ENCODE results near the gene MST1R.
A peak's percentile ranks its signal among the peaks of the same experiment; 100 is the strongest.

Gene MST1R

DNA sequence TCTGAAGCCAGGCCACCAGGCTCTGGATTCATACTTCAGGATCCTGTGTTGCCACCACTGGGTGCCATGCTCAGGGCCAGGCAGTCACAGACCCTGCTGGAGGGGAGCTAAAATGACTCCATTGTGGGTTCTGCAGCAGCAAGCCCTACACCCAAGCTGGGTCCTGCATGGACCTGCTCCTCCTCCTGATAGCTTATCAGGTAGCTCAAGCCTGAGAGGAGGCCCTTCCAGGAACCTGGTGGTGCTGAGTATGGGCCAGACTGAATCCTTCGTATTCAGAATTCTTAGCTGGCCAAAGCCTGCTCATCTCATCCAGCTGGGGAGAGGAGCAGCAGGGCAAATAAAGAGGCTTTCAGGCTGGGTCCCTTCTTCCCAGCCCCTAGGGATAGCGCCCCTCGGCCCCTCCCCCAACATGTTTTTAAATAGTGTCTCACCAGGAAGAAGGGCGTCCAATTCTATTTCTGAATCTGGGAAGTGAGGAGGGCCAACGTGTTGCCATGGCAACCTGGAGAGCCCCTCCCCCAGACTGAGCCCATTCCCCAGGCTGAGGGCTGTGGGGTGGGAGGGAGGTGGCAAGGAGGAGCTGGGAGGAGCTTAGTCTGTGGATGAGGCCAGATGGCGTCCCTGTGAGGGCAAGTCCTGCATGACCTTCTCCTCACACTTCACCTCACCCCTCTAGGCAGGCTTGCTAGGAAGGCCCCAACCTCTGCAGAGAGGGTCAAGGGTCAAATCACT is 22.9 kb downstream of the MST1R start:
- Histone ChIP-seq H3K9ac (peak overlapping the region; percentile 16; the same call in 1 of the 2 replicates), H3K4me1 (peaks cover 64% of the 10 kb centered on the region), H3K36me3 (no peaks in the 10 kb centered on the region), H3K4me2 (peak overlapping the region; percentile 87), H4K20me1 (no peaks in the 10 kb centered on the region), H3K27me3 (no peaks in the 10 kb centered on the region), H3K27ac (peak overlapping the region; percentile 48), H3K9me3 (no peaks in the 10 kb centered on the region), H3K4me3 (peak overlapping the region; percentile 32; the same call in 1 of the 2 replicates)
- no peak for TF ChIP-seq Cebpa-rat (IDR thresholded peaks at IDR 0.05)

DNA sequence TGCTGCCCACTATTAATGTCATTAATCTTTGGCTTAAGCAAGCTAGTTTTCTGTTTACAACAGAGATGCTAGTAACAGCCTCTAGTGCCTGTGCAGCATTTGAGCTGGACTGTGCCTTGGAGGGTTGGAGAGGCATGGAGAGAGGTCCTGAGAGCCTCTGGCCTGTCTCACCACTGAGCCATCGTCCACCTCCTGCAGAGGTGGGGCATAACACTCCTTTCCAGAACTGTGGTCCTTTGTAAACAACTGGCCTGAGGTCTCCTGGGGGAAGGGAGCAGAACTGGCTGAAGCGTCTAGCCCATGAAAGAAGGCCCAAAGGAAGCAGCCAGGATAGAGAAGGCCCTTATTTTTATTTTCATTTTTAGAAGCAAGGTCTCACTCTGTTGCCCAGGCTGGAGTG is 24.0 kb downstream of the MST1R start:
- H3K4me3 ChIP-seq: no peak overlapping the region
- no peak for TF ChIP-seq Cebpa-rat (IDR thresholded peaks at IDR 0.05)
- H3K27me3 ChIP-seq: no peaks in the 10 kb centered on the region
- H4K20me1 ChIP-seq: no peaks in the 10 kb centered on the region
- peak overlapping the region; percentile 13 for H3K27ac ChIP-seq
- peaks cover 56% of the 10 kb centered on the region for H3K4me1 ChIP-seq
- H3K4me2 ChIP-seq: peak overlapping the region; percentile 87
- H3K36me3 ChIP-seq: no peaks in the 10 kb centered on the region
- H3K9ac ChIP-seq: no peak overlapping the region
- H3K9me3 ChIP-seq: no peaks in the 10 kb centered on the region

- Histone ChIP-seq H4K20me1 (no peaks in the 10 kb centered on the region), H3K4me2 (peak overlapping the region; percentile 87), H3K27me3 (no peaks in the 10 kb centered on the region), H3K4me1 (peaks cover 56% of the 10 kb centered on the region), H3K36me3 (no peaks in the 10 kb centered on the region), H3K9me3 (no peaks in the 10 kb centered on the region), H3K27ac (peak overlapping the region; percentile 58), H3K4me3 (no peak overlapping the region), H3K9ac (no peak overlapping the region)
- no peak for TF ChIP-seq Cebpa-rat (IDR thresholded peaks at IDR 0.05)
Measured at GRCh38 chr3:49878686-49879085, 25.0 kb downstream of the MST1R start.

DNA sequence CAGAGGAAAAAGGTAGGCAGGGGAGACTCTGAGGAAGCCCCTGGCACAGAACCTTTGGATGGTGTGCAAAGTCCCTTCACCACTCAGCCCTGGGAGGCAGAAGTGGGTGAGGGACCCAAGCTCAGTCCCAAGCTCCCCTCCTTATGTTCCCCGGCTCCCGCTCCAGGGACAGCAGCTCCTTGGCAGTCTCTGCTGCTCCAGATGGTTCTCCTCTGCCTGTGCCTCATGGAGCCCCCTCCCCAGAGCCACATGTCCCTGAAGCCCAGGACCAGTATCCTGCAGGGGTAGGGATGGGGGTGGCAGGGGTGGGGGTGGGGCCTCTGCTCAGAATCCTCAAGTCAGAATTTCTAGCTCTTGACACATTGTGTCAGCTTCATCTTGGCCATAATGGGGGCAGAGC is 26.0 kb downstream of the MST1R start:
- Histone ChIP-seq H3K27ac (no peak overlapping the region), H3K4me3 (no peak overlapping the region), H3K4me2 (peak overlapping the region; percentile 7; the same call in 1 of the 2 replicates), H3K9me3 (no peaks in the 10 kb centered on the region), H4K20me1 (no peaks in the 10 kb centered on the region), H3K9ac (no peak overlapping the region), H3K4me1 (peaks cover 60% of the 10 kb centered on the region), H3K27me3 (no peaks in the 10 kb centered on the region), H3K36me3 (no peaks in the 10 kb centered on the region)
- no peak for TF ChIP-seq Cebpa-rat (IDR thresholded peaks at IDR 0.05)

GRCh38 chr3:49876567-49876966 is 27.1 kb downstream of the MST1R start:
- Histone ChIP-seq H3K4me2 (no peak overlapping the region), H3K36me3 (no peaks in the 10 kb centered on the region), H3K9me3 (no peaks in the 10 kb centered on the region), H3K4me3 (no peak overlapping the region), H3K27ac (no peak overlapping the region), H4K20me1 (no peaks in the 10 kb centered on the region), H3K27me3 (no peaks in the 10 kb centered on the region), H3K9ac (no peak overlapping the region), H3K4me1 (peaks cover 57% of the 10 kb centered on the region)
- no peak for TF ChIP-seq Cebpa-rat (IDR thresholded peaks at IDR 0.05)

DNA sequence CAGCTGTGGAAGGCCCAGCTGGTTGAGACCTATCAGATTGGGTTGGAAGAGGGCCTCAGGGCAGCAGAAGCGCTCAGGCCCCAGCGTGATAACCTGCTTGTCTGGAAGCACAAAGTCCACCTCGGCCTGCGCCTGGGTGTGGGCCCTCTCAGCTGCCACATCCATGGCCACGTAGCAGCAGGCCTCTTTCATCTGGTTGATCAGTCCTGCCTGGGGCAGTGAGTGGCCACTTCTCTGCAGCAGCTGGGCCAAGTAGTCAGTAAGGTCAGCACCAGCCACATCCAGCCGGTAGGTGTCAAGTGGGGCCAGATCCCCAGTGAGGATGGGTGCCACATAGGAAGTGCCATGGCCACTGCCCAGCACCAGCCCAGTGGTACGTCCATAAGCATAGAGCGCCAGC is 30.1 kb downstream of the MST1R start:
- Histone ChIP-seq H3K4me2 (no peak overlapping the region), H3K27ac (no peak overlapping the region), H3K4me3 (no peak overlapping the region), H3K9me3 (no peaks in the 10 kb centered on the region), H3K36me3 (no peaks in the 10 kb centered on the region), H4K20me1 (peaks cover 15% of the 10 kb centered on the region), H3K27me3 (peaks cover 27% of the 10 kb centered on the region), H3K9ac (no peak overlapping the region), H3K4me1 (peaks cover 50% of the 10 kb centered on the region)
- TF ChIP-seq Cebpa-rat (IDR thresholded peaks at IDR 0.05): no peak

DNA sequence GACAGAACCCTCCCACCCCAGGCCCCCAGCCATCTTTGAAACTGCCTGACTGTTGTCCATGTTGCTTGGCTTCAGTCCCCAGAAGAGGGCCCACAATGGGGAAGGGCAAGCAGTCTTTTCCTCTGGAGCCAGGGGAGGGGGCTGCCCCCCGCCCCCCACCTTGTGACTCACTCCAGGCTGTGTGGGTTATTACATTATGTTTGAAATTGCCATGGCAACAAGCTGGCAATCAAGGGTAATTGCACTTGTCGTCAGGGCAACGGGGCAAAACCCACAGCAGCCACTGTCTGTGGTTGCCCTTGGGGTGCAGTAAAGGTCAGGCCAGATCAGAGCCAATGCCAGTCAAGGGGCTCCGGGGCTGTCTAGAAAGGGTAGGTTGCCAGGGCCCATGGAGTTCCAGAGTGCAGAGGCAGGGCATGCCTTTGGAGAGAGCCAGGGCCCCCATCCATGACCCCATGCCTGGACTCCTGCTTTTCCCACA is 30.8 kb downstream of the MST1R start:
- H3K4me1 ChIP-seq: peaks cover 55% of the 10 kb centered on the region
- H3K4me2 ChIP-seq: peak overlapping the region; percentile 37
- peaks cover 35% of the 10 kb centered on the region for H3K27me3 ChIP-seq
- no peaks in the 10 kb centered on the region for H3K9me3 ChIP-seq
- no peak overlapping the region for H3K9ac ChIP-seq
- no peak overlapping the region for H3K4me3 ChIP-seq
- TF ChIP-seq Cebpa-rat (IDR thresholded peaks at IDR 0.05): no peak
- peaks cover 23% of the 10 kb centered on the region for H4K20me1 ChIP-seq
- H3K27ac ChIP-seq: no peak overlapping the region
- no peaks in the 10 kb centered on the region for H3K36me3 ChIP-seq

DNA sequence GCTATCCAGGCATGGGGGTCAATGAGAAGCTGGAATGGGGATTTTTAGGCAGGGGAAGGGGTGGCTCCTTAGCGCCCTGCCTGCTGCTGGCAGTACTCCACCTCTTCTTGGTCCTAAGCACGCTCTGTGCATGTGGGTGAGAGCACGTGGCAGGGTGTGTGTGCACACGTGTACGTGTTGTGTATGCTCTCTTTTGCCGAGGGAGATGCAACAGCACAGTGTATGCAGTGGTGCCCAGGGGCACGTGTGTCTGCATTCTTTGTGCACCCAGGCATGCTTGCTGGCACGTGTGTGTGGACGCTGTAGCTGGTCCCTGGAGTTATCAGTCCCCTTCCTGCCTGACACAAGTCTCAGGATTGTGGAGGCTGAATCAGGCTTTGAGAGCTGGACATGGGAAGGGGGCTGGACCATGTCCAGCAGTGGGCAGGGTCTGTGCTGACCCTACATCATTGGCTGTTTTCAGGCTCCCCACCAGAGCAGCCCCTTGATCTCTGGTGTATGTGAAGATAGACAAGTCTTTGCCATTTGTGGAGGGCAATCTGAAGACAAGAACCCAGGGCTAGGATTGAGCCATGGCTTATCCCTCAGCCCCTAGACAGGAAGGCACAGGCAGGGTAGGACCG is 32.0 kb downstream of the MST1R start:
- Histone ChIP-seq H3K4me2 (no peak overlapping the region; the same call in 1 of the 2 replicates), H3K27ac (no peak overlapping the region)

DNA sequence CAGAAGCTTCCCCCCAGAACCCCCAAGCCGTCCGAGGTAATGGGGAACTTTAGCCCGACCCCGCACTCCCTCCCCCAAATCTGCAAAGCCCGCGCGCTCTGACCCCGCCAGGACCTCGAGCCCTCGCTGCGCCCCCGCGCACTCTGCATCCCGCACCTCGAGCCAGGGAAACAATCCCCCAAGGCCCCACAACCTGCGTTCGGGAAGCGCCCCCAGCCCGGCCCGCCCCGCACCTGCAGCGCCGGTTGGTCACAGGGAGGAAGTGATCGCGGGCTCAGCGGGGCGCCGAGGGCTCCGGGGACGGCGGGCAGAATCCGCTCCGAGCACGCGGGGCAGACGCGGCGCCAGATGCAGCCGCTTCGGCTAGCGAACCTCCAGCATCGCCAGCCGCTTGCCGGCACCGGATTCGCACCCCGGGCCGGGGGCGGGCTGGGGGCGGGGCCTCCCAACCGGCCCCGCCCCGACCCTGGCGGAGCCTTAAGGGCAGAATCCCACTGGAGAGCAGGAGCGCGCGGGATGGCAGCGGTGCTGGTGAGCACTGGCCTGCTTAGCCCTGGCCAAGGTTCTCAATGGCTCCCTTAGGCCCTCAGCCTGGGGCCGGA is 34.0 kb downstream of the MST1R start, which contains the start of gene CAMKV:
Gene CAMKV, minus strand, starts transcription at position 382 of the 602 bp plus-strand sequence. CDS start 7,518 bp downstream, outside the sequence.
- no peak within 1 kb of the TSS for H3K27ac ChIP-seq
- peak within 1 kb of the TSS; percentile 63 for H3K4me3 ChIP-seq
- peaks cover 35% of the 10 kb centered on the region for H3K27me3 ChIP-seq
- H3K4me2 ChIP-seq: peak within 1 kb of the TSS; percentile 95
- peaks cover 53% of the 10 kb centered on the region for H3K4me1 ChIP-seq
- TF ChIP-seq Cebpa-rat (IDR thresholded peaks at IDR 0.05): no peak
- no peaks in the 10 kb centered on the region for H3K9me3 ChIP-seq
- H4K20me1 ChIP-seq: peaks cover 32% of the 10 kb centered on the region
- peak within 1 kb of the TSS; percentile 10; the same call in 1 of the 2 replicates for H3K9ac ChIP-seq
- H3K36me3 ChIP-seq: no peaks in the 10 kb centered on the region

More for the DNA sequence above, 32.0 kb downstream of the MST1R start:
- Histone ChIP-seq H3K4me1 (peaks cover 53% of the 10 kb centered on the region), H3K9ac (no peak overlapping the region), H3K9me3 (no peaks in the 10 kb centered on the region), H3K4me3 (no peak overlapping the region), H3K36me3 (no peaks in the 10 kb centered on the region), H3K27me3 (peaks cover 35% of the 10 kb centered on the region), H4K20me1 (peaks cover 25% of the 10 kb centered on the region)
- TF ChIP-seq Cebpa-rat (IDR thresholded peaks at IDR 0.05): no peak
